ENCODE measurements around the gene LTBP2. TPM values are rescaled to one million over a fixed set of nuclear protein-coding genes. Genes with fewer than 3 reads are reported as not detected.

Gene LTBP2
- total and polyA plus RNA-seq, 2 experiments from 2014 or later, result 2.0 to 5.4 TPM

- Histone ChIP-seq H3K9me3 (ENCODE audit: low read depth) (no peaks in the 10 kb centered on the region), H3K4me3 (no peak overlapping the region), H3K4me1 (ENCODE audit: low read depth) (peaks cover 5% of the 10 kb centered on the region), H3K27ac (no peak overlapping the region), H3K27me3 (no peaks in the 10 kb centered on the region), H3K36me3 (no peaks in the 10 kb centered on the region)
- TF ChIP-seq, protein P1, sequence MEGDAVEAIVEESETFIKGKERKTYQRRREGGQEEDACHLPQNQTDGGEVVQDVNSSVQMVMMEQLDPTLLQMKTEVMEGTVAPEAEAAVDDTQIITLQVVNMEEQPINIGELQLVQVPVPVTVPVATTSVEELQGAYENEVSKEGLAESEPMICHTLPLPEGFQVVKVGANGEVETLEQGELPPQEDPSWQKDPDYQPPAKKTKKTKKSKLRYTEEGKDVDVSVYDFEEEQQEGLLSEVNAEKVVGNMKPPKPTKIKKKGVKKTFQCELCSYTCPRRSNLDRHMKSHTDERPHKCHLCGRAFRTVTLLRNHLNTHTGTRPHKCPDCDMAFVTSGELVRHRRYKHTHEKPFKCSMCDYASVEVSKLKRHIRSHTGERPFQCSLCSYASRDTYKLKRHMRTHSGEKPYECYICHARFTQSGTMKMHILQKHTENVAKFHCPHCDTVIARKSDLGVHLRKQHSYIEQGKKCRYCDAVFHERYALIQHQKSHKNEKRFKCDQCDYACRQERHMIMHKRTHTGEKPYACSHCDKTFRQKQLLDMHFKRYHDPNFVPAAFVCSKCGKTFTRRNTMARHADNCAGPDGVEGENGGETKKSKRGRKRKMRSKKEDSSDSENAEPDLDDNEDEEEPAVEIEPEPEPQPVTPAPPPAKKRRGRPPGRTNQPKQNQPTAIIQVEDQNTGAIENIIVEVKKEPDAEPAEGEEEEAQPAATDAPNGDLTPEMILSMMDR (IDR thresholded peaks at IDR 0.05; ENCODE audit: low read depth, low read length), result no peak
- no peak for DNase-seq (ENCODE audit: low read depth in 1 of 2, low spot score in 1 of 2)
Measured at GRCh38 chr14:74503938-74504335, 108.1 kb downstream of the LTBP2 start.

DNA sequence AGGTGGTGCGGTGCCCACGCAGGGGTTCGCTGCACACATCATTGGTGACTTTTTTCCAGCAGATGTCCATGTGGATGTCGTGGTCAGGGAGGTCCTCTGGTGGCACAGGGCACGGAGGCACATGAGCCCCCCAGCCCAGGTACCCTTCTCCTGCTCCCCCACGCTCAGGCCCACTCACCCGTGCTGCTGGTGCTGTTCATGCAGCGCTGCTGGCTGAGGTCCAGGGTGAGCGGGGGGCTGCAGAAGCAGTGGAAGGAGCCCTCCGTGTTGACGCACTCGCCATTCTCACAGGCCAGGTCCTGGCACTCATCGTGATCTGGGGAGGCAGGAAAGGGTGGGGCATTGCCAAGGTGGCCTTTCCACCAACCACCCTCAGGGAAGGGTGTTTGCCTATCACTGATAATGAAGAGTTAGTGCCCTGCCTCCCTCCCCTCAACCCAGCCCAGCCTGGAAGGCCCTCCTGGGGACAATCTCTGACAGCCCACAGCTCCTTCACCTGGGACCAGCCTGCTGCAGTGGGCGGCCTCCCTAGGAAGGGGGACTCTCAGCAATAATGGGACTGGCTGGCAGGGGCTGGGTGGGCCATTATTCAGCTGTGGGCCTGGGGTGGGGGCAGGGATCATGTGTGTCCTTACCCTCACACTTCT lies 108.6 kb downstream of the LTBP2 start:
- Histone ChIP-seq H3K4me3 (no peak overlapping the region), H3K27ac (no peak overlapping the region), H3K4me1 (ENCODE audit: low read depth) (peaks cover 2% of the 10 kb centered on the region), H3K9me3 (ENCODE audit: low read depth) (no peaks in the 10 kb centered on the region), H3K36me3 (no peaks in the 10 kb centered on the region), H3K27me3 (no peaks in the 10 kb centered on the region)
- DNase-seq (ENCODE audit: low read depth in 1 of 2, low spot score in 1 of 2), result no peak
- TF ChIP-seq, protein P1 (IDR thresholded peaks at IDR 0.05; ENCODE audit: low read depth, low read length), result no peak

GRCh38 chr14:74502236-74503019 lies 109.6 kb downstream of the LTBP2 start:
- Histone ChIP-seq H3K27ac (no peak overlapping the region), H3K4me3 (no peak overlapping the region), H3K27me3 (no peaks in the 10 kb centered on the region), H3K4me1 (ENCODE audit: low read depth) (no peaks in the 10 kb centered on the region), H3K9me3 (ENCODE audit: low read depth) (no peaks in the 10 kb centered on the region), H3K36me3 (no peaks in the 10 kb centered on the region)
- TF ChIP-seq, protein P1 (IDR thresholded peaks at IDR 0.05; ENCODE audit: low read depth, low read length), result peak; percentile 63
- DNase-seq (ENCODE audit: low read depth in 1 of 2, low spot score in 1 of 2), result peak; percentile 58 to 63

DNA sequence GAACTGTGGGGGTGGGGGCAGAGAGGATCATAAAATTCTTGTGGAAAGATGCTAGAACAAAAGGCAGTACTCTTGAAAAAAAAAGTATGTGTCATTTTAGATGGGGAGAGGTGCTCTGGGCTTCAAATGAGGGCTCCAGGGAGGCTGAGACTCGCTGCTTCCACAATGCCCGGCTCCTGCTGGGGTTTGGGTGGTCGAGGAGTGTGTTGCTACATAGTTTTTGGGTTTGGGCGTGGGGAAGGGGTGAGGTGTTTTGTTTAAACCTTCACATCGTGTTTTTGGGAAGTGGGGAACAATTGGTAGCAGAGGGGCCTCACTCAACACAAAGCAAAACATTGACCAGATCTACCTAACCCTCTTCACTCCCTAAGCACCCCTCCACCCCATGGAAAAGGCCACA lies 110.3 kb downstream of the LTBP2 start:
- Histone ChIP-seq H3K9me3 (ENCODE audit: low read depth) (no peaks in the 10 kb centered on the region), H3K4me1 (ENCODE audit: low read depth) (no peaks in the 10 kb centered on the region), H3K36me3 (no peaks in the 10 kb centered on the region), H3K27me3 (no peaks in the 10 kb centered on the region), H3K4me3 (no peak overlapping the region), H3K27ac (no peak overlapping the region)
- TF ChIP-seq, protein P1 (IDR thresholded peaks at IDR 0.05; ENCODE audit: low read depth, low read length), result no peak
- no peak for DNase-seq (ENCODE audit: low read depth in 1 of 2, low spot score in 1 of 2)

GRCh38 chr14:74501135-74501614 lies 110.9 kb downstream of the LTBP2 start:
- peak; percentile 82 to 89 for DNase-seq (ENCODE audit: low read depth in 1 of 2, low spot score in 1 of 2)
- Histone ChIP-seq H3K9me3 (ENCODE audit: low read depth) (no peaks in the 10 kb centered on the region), H3K4me3 (no peak overlapping the region), H3K27ac (no peak overlapping the region), H3K27me3 (no peaks in the 10 kb centered on the region), H3K36me3 (no peaks in the 10 kb centered on the region), H3K4me1 (ENCODE audit: low read depth) (no peaks in the 10 kb centered on the region)
- TF ChIP-seq, protein P1 (IDR thresholded peaks at IDR 0.05; ENCODE audit: low read depth, low read length), result peak; percentile 97
